Stimulated activated CD4-positive, alpha-beta T cell treated with anti-CD3 and anti-CD28 coated beads, Interleukin-1b, Interleukin-23, amount 100 ng/mL, for 1 hour (primary cell): ENCODE data around the gene LY86.
A peak's percentile ranks its signal among the peaks of the same experiment; 100 is the strongest.

Experiments
- DNase-seq, 2 donors: peaks; one replicate each; pipeline ENCODE4 v3.0.0-alpha.2; 2020; ENCODE audit warnings: low read depth in 2 of 2

Gene LY86

DNA sequence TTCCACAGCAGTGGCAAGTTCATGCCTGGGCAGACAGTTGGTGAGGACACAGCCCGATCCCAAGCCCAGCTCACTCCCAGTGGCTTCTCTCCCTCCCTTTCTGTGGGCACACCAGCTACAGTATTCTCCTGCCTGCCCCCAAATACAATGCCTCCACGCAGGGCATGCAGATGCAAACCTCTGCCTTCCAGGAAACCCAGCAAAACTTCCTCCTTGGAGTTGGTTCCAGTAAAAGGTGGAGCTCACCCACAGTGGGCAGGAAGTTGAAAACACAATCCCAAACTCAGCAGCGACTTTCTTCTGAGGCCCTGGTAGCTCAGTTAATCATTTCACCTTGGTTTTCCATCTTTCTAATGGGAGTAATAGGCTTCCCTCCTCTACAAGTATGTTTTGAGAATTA, 93.7 kb downstream of the LY86 start:
- no peak for DNase-seq

DNA sequence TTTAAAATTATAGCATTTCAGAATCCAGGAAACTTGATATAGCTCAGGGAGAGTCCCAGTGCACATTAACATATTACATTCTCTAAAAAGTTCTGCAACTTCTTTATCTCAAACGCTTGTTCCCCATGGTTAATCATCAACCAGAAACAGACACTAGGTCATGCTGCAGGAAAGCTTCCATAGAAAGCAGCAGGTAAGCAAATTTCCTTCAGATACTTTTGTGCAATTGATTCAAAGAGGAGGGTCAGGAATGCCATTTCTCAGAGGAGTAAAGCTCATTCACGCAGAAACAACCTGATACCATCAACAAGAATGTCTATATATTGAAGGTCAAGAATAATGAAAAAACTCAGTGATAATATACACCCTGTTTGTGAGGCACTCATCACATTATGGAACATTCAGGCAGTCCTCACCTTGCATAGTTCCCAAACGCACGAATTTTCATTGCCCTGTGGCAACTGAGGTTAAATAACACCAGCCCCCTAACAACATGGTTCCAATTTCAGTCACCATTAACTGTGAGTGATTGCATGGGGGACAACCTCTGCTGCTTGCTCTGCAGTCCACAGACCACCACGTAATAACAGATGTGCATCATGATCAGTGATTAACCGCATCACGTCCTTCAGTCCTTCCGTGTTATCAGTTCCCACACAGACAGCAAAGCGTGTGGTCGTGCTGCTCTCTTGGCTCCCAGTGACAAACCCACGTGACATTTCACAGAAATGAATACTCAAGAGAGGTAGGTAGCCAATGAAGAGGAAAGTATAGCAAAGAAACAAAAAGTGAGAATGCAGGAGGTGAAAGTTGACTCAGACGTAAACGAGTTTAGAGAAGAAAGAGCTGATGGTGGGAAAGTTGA, 95.7 kb downstream of the LY86 start:
- no peak for DNase-seq

DNA sequence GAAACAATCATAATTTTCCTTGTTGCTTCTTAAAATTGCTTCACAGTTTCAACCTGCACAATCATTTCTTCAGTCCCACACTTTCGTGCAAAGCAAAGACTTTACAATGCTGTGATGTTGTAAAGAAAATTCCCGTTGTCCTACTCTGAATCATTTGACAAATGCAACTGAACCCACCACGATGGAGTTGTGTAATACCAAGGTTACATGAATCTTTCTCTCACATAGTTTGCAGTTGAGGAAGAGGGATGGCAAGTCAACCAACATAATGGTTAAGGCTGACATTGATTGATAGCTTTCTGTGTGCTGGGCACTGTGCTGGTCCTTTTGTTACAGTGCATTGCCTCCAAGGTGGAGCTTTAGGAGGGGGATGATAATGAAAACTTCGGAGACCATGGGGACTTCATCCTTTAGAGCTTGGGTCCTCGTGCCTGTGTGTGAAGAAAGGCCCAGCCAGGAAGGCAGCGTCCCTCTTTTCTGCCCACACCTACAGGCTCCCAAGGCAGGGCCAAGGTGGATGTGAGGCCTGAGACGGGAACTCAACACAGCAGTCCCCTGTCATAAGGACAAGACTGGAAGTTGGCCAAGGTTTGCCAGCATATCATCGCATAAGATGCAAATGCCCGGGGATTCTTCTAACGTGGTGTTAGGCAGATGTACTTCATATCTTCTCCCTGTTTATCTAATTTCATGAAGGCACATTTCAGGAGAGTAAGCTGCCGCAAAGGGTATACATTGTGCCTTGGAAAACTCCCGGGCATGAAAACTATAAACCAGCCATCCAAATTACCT, 96.9 kb downstream of the LY86 start:
- DNase-seq: no peak

DNA sequence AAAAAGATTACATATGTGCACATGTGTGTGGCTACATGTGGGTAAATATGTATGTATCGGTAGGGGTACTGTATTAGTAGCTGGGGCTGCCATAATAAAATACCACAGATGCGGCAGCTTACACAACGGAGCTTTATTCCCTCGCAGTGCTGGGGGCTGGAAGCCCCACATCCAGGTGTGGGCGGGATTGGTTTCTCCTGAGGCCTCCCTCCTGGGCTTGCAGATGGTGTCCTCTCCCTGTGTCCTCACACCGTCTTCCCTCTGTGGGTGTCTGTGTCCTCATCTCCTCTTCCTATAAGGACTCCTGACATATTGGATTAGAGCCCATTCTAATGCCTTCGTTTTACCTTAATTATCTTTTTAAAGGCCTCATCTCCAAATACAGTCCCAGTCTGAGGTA, 97.7 kb downstream of the LY86 start:
- no peak for DNase-seq

DNA sequence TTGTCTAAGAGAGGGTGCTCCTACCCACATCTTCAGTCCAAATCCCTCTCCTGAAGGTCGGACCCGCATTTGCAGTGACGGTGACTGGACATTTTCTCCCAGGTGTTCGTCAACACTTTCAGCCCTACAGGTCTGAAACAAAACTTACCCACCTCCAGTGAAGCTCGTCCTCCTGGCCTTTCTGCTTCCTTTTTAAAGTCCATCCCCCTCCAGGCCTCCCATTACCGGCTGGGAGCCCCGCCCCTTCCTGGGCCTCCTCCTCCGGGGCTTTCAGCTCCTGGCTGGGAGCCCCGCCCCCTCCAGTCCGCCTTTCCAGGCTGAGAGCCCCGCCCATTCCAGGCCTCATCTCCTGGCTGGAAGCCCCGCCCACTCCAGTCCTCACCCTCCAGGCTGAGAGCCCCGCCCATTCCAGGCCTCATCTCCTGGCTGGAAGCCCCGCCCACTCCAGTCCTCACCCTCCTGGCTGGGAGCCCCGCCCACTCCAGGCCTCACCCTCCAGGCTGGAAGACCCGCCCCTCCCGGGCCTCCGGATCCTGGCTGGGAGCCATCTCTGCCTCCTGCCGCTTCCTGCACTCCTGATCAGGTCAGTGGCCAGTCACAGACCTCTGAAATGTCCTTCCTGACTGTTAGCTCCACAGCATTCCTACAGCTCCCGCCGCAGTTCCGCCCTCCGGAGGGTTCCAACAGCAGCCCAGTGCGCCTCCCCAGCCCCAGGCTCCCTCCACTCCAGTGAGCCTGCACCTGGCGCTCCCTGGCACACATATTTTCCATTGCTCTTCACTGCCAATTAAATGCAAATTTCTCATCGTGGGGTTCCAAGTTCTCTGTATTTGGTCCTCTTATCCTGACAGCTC, 98.5 kb downstream of the LY86 start:
- DNase-seq: no peak

DNA sequence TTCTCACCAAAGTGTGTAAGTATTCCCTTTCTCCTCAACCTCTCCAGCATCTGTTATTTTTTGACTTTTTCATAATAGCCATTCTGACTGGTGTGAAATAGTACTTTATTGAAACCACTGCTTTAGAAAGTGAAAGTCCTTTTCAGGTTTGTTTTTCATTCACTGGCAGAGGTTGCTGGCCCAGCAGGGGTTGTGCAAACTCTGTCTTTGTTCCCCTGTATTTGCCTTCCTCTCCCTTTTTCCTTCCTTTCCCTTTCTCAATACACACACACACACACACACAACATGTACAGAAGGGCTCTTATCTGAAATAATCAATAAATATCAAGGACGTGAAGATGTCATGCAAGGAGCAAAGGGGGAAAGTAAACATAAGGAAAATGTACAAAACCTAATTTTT, 99.8 kb downstream of the LY86 start:
- no peak for DNase-seq

DNA sequence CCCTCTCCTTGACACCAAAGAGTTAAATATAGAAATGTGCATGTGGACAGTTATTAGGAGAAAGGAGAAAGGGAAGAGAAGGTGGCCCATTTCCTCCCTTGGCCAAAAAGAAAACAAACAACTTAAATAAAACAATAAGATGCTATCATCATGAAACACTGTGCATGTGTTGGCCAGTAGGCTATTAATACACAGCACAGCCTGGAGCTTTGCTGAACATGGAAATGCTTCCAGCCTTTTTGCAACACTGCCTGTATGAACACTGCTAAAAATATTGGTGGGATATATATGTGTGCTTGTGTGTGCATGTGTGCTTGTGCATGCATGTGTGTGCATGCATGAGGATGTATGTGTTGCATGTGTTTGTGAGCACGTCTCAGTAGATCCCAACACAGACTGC, 100.4 kb downstream of the LY86 start:
- DNase-seq: no peak

DNA sequence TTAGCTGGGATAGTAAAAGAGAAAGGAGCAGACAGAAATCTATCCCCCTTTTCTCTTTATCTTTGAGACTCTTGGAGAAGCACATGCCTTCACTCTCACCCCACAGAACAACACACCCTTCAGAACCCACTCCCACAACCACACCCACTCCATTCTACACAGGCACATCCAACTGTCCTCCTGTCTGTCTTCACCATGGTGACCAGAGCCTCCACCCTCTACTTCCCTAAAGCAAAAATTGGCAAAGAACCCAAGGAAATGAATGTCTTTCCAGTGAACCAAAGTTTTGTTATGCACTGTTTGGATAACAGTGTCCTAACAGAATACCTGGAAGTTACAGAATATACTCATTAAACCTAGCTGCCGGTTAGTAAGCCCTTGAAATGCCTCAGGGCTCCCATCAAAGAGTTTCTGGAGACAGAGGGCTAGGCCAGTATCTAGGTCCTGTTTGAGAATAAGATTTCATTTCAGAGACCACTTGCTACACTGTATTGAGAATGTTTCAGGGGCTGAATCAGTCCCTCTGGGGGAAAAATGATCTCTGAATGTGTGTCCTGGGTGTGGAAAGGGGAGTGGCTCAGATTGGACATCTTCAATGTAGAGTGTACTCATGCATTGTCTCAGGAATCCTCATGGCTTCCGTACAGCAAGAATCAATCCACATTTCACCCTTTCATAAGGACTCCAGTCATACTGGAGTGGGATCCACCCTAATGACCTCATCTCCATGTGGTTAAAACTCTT, 101.1 kb downstream of the LY86 start:
- DNase-seq: no peak

DNA sequence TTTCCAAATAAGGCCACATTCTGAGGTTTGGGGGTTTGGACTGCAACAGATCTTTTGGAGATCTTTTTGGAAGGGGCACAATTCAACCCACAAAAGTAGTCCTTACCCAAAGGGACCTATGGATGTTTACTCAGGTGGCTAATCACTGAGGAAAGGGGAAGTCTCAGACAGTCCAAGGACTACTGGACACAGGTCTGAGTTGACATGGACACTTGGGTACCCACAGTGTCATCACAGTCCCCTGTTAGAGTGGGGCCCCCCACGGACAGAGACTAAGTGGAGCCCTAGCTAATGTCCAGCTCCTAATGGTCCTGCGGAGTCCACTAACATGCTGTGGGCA, 101.6 kb downstream of the LY86 start:
- no peak for DNase-seq

DNA sequence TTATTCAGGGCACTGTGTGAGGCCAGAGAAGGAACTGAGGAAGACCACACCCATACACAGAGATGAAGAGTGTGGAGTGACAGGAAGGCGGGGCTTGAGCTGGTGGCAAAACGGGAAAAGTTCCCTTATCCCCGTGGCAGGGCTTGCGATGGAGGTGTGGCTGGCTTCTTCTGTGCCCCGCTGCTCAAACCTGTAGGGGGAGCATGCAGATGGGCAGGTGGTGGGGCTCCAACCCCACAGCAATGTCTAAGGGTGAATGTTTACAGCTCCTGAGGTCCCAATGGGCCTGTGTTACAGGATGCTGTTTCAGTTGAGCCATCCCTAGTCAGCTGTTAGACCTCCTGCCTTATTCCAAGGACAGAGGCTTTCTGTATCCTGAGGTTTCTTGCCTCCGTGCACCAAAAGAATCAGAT, 105.9 kb downstream of the LY86 start:
- DNase-seq: no peak

DNA sequence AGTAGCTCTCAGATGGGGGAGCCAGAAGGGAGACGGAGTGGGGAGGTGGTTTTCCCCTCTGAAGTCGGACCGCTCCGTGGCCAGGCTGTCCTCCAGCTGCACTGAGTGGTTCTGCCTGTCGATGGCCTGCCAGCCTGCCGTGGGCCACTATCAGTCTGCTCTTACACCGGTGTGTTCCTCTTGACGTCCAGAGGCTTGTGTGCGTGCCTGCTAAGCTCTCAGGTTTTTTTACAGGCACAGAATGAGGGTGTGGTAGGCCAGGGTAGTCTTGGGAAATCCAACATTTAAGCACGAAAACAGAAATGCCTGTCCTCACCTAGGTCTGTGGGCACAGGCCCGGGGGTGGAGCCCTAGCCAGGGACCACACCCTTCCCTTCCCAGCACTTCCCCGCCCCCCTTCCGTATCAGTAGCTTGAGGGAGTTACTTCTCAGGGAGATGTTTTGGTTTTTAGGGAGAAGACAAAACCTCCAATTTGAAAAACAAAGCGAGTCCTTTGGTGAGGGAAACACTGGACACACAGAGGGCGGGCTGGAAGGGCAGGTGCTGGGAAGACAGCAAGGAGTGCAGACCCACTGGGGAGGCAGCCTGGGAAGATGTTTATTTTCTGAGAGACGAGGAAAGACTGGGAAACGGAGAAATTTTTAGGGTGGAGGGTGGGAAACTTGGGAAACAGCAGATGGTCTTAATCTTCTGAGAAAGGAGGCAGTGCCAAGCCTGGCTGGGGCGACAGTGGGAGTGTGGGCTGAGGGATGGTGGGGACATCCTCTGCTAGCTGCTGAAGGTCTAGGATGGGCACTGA, 106.5 kb downstream of the LY86 start:
- DNase-seq: no peak

DNA sequence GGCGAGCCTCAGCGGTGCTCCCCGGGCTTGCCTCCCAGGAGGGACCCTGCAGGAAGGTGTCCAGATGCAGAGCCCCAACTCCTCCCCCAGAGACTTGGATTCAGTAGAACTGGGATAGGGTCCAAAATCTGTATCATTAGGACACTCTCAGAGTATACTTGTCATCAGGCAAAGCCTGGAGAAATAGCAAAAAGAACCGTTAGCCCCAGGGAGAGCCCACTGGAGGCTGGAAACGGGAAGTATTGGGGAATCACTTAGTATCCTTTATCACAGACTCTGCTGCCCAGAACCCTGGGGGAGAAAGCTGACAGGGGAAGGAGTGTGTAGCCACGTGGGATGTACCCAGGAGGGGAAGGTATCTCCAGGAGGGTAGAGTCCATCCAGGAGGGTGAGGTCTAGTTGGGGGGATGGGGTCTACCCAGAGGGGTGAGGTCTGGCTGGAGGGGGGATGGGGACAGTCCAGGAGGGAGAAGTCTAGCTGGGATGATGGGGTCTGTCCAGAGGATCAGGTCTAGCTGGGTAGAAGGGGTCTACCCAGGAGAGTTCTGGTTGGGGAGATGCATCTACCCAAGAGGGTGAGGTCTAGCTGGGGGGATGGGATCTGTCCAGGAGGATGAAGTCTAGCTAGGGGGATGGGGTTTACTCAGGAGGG, 107.2 kb downstream of the LY86 start:
- DNase-seq: no peak

DNA sequence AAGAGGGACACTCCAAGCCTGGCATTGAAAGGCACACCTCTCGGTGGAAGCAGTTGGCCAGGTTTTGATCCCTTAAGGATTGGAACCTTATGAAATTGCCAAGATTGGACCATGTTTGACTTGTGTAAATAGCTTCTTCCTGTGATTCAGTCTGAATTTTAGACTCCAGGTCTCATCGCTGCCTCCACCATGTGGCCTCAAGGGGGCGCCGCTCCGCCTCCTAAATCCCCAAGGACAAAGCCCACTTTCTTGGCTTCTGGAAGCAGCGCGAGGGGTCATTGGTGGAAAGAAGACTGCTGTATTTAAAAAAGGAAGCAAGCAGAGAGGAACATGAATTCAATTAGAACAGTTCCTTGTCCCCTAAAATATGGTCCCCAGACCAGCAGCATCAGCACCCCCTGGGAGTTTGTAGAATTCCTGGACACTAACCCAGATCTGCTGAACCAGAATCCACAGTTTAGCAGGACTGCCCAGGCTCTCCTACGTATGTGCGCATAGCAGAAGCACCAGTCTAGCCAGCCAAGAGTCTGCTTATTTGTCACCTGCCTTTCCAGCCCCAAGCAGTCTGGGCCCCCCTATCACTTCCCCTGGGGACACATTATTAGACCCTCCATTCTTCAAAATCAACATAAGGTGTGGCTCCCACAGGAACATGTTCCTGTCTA, 108.5 kb downstream of the LY86 start:
- peak in 1 of 2 donors; percentile 8 for DNase-seq

DNA sequence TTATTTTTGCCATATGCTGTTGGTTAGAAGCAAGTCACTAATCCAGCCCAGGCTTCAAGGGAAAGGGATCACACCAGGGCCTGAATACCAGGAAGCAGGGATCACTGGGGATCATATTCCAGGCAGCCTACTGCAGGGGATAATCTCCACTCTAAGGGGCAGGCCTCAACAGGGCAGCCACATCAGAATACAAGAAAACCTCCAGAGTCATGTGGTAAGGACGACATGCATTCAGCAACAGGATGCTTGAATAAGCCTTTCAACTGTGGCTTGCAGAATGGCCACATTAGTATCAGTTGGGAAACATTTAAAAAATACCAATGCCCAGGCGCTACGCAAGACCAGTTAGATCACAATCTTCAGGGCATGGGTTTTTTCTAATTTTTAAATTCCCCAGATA, 109.1 kb downstream of the LY86 start:
- DNase-seq: no peak

DNA sequence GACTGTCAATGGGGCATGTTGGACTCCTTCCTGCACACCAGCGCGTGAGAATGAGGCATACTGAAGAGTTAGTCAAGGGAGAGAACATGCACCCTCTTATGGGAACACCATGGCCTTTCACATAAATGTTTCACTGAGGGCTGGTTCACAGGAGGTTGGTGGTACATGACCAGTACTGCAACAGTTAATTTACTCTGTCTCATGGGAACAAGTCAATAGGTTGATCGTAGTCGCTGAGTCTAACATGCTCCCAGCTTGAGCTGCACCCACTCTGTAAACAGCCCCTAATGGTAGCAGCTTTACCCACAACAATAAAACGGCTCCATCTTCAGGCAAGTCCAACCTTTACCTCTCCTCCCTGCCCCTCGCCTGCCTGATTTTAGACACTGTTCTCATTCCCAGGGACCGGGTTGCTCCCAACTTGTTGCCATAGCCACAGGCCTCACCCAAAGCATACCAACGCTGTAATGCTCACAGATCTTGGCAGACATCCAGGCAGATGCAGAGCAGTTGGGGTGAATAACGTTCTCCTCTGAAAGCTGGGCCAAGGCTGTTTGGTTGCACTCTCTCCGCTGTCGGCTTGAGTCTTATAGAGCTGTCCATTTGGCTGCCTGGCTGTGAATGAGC, 111.3 kb downstream of the LY86 start:
- DNase-seq: no peak

DNA sequence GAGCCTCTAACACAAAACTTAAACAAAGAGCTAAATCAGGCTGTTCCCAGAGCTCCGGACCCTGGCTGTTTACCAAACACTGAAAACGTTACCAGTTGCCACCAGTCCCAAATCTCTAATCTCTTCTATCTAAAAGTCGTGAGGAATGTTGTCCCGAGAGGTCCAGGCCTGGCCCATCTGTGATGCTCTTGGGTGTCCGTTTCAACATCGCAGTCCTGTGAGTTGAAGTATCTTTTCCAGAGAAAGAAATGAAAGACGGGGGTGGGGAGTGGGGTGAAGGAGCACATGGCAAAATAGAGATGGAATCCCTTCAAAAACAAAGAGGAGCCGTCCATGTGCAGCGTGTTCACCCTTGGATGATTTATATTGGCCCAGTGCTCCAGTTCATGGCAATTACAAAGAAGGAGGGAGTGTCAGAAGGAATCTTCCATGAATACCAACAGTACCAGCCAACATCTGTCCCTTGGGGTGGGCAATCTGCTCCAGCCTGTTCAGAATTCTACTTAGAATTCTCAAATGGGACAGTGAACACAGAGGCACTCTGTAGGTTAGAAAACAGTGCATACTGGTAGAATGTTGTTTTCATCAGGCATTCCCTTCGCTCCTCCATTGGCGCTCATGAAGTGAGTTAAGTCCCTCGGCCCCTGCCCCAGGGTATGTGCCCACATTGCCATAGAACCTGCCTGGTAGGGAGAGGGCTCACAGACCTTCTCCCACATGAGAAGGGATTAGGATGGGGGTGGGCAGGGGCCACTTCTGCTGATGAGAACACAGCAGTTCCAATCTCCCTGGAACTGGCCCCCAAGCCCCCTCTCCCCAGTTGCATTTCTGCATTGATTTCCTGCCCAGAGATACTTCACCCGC, 112.1 kb downstream of the LY86 start:
- DNase-seq: no peak

DNA sequence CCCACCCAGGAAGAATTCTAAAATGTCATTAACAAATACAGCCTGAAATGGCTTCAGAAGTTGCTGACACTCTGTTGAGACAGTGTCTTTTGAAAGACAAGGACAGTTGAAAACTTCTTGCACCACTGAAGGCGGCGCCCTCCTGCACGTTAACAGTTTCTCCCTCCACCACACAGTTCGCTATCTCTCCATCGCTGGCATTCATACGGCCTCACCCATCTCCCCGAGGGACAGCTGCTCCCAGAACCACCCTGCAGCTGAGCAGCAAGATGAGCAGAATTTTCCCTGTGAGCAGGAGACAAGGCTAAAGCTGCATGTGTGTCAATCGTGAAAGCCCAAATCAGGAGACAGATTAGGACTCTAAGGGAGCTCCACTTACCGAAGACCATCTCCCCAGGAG, 113.3 kb downstream of the LY86 start:
- DNase-seq: no peak

DNA sequence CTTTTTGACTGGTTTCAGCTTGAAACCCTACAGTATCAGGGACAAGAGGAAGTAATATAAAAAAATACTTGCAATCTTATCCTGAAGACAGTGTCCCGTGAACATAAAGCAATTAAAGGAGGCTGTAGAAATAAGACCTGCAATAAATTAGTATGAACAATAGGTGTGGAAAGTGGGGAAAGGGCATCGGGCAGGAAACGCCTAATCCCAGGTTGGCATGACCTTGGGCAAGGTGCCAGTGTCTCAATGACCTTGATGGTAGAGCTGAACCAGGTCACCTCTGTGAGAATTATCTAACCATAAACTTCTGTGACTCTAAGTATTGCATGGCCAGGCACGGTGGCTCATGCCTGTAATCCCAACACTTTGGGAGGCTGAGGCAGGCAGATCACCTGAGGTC, 115.2 kb downstream of the LY86 start:
- DNase-seq: no peak
